Calu3 (cell line): Measurements from ENCODE around the gene EXOC7. TPM values are rescaled to one million over a fixed set of nuclear protein-coding genes. Genes with fewer than 3 reads are reported as not detected.

Experiments
- BruUV-seq: library from RNA; stranded (reverse); fragments of 400-500 nt; replicated peaks from 2 replicates; lab custom pipeline; 2021; lab: Mats Ljungman, UMichigan
- CTCF ChIA-PET: fragments of 300-600 bp; sonication (Branson Sonifier 250); formaldehyde crosslinking; loops from one replicate; lab custom pipeline; 2022; ENCODE audit warnings: antibody characterized with exemption; lab: Charles Lee
- DNase-seq: peaks from one replicate; pipeline ENCODE4 v3.0.0; 2022
- H3K27ac Mint-ChIP-seq: one replicate; pipeline ENCODE4 v1.8.0; 2022; ENCODE audit warnings: mixed read lengths; ENCODE audit not compliant: unreplicated experiment
- H3K27me3 Mint-ChIP-seq: one replicate; pipeline ENCODE4 v1.8.0; 2022; ENCODE audit warnings: mixed read lengths; ENCODE audit not compliant: unreplicated experiment
- H3K36me3 Mint-ChIP-seq: one replicate; pipeline ENCODE4 v1.8.0; 2022; ENCODE audit warnings: mild to moderate bottlenecking, moderate library complexity, mixed read lengths; ENCODE audit not compliant: insufficient read depth, unreplicated experiment
- H3K4me1 Mint-ChIP-seq: one replicate; pipeline ENCODE4 v1.8.0; 2022; ENCODE audit warnings: mild to moderate bottlenecking, low read depth, mixed read lengths; ENCODE audit not compliant: unreplicated experiment
- H3K4me3 Mint-ChIP-seq: one replicate; pipeline ENCODE4 v1.8.0; 2022; ENCODE audit warnings: mild to moderate bottlenecking, low read depth, moderate library complexity, mixed read lengths; ENCODE audit not compliant: unreplicated experiment
- H3K9me3 Mint-ChIP-seq: one replicate; pipeline ENCODE4 v1.8.0; 2022; ENCODE audit warnings: low read depth, mixed read lengths; ENCODE audit not compliant: unreplicated experiment
- intact Hi-C: fragments of 100-400 bp; cut with micrococcal nuclease; formaldehyde crosslinking; loops from one replicate; pipeline ENCODE4 v1.10.0; 2022; ENCODE audit not compliant: unreplicated experiment
- total RNA-seq: library from RNA; stranded (reverse); gene quantifications from 2 replicates; pipeline ENCODE4 v1.2.3, GENCODE V29; 2022
- TF ChIP-seq, protein P1 (sequence below): fragments of 200-600 bp; IDR thresholded peaks from one replicate; pipeline ENCODE4 v1.8.0; 2022; ENCODE audit warnings: antibody characterized with exemption; ENCODE audit not compliant: unreplicated experiment

The EXOC7 gene
- total RNA-seq, 1 experiment from 2014 or later: 122 TPM

- BruUV-seq: no TSS peak
Observed at GRCh38 chr17:76087531-76087930, 16.1 kb downstream of the EXOC7 start.

GRCh38 chr17:76086384-76086783, 17.2 kb downstream of the EXOC7 start:
- CTCF ChIA-PET: interaction anchor here (0.5 to 0.6 kb wide), 2 partner anchors 233 to 657 kb away, joined by 3 to 5 read pairs; no protein-coding TSS in a partner anchor
- TF ChIP-seq, protein P1, sequence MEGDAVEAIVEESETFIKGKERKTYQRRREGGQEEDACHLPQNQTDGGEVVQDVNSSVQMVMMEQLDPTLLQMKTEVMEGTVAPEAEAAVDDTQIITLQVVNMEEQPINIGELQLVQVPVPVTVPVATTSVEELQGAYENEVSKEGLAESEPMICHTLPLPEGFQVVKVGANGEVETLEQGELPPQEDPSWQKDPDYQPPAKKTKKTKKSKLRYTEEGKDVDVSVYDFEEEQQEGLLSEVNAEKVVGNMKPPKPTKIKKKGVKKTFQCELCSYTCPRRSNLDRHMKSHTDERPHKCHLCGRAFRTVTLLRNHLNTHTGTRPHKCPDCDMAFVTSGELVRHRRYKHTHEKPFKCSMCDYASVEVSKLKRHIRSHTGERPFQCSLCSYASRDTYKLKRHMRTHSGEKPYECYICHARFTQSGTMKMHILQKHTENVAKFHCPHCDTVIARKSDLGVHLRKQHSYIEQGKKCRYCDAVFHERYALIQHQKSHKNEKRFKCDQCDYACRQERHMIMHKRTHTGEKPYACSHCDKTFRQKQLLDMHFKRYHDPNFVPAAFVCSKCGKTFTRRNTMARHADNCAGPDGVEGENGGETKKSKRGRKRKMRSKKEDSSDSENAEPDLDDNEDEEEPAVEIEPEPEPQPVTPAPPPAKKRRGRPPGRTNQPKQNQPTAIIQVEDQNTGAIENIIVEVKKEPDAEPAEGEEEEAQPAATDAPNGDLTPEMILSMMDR: no peak
- H3K4me3 Mint-ChIP-seq: no peak overlapping the region
- H3K27ac Mint-ChIP-seq: no peak overlapping the region
- no TSS peak for BruUV-seq
- intact Hi-C loops: no loop called here
- H3K27me3 Mint-ChIP-seq: no peaks in the 10 kb centered on the region
- DNase-seq: no peak
- peaks cover 20% of the 10 kb centered on the region for H3K36me3 Mint-ChIP-seq
- no peaks in the 10 kb centered on the region for H3K4me1 Mint-ChIP-seq
- no peaks in the 10 kb centered on the region for H3K9me3 Mint-ChIP-seq

More at GRCh38 chr17:76087531-76087930, 16.1 kb downstream of the EXOC7 start:
- intact Hi-C loops: no loop called here
- TF ChIP-seq, protein P1: no peak
- Mint-ChIP-seq H3K4me1 (no peaks in the 10 kb centered on the region), H3K36me3 (peaks cover 16% of the 10 kb centered on the region), H3K27me3 (no peaks in the 10 kb centered on the region), H3K9me3 (no peaks in the 10 kb centered on the region), H3K27ac (no peak overlapping the region), H3K4me3 (no peak overlapping the region)
- CTCF ChIA-PET: no interaction called here
- no peak for DNase-seq

- TF ChIP-seq, protein P1: no peak
- H3K36me3 Mint-ChIP-seq: peaks cover 25% of the 10 kb centered on the region
- no peak overlapping the region for H3K4me3 Mint-ChIP-seq
- H3K27me3 Mint-ChIP-seq: no peaks in the 10 kb centered on the region
- H3K27ac Mint-ChIP-seq: no peak overlapping the region
- no peak for DNase-seq
- H3K9me3 Mint-ChIP-seq: no peaks in the 10 kb centered on the region
- intact Hi-C loops: no loop called here
- CTCF ChIA-PET: interaction anchor here (0.5 to 0.7 kb wide), 3 partner anchors 234 to 656 kb away, joined by 3 to 13 read pairs (median 5); no protein-coding TSS in a partner anchor
- no TSS peak for BruUV-seq
- H3K4me1 Mint-ChIP-seq: no peaks in the 10 kb centered on the region
Observed at GRCh38 chr17:76085731-76086366, 17.7 kb downstream of the EXOC7 start.

DNA sequence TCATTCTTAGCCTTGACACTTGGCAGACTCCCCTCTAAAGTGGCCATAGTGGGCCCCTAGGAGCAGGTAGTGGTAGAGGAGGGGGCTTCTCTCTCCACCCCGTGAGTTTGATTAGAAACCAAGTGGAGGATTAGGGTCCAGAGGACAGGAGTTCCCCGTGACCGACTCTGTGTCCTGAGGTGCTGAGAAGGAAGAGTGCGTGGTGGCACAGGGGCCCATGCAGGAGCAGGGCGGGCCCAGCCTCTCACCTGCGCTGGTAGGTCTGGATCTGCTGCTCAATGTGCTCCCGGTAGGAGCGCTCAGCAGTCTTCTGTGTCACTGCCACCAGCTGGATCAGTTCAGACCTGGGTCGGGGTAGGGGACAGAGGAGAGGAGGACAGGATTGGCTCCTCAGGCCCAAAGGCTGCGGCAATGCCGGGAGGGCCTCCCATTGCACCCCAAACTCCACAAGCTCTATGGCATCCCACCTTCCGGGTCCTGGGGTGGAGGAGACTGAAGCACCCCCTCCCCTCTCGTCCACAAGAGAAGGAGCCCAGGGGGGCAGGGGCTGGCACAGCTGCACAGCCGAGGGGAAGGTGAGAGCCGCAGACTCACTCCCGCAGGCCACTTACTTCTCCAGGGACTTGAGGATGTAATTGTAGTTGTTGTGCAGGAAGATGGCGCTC, 18.4 kb downstream of the EXOC7 start:
- Mint-ChIP-seq H3K27ac (no peak overlapping the region), H3K4me3 (no peak overlapping the region), H3K27me3 (no peaks in the 10 kb centered on the region), H3K4me1 (no peaks in the 10 kb centered on the region), H3K9me3 (no peaks in the 10 kb centered on the region), H3K36me3 (peaks cover 31% of the 10 kb centered on the region)
- TF ChIP-seq, protein P1: no peak
- intact Hi-C loops: no loop called here
- CTCF ChIA-PET: interaction anchor here (0.7 kb wide), 1 partner anchor 315 kb away, joined by 13 read pairs; no protein-coding TSS in a partner anchor
- BruUV-seq: no TSS peak
- DNase-seq: no peak
